ENCODE results near the gene GRM6.

- TF ChIP-seq, protein P1, sequence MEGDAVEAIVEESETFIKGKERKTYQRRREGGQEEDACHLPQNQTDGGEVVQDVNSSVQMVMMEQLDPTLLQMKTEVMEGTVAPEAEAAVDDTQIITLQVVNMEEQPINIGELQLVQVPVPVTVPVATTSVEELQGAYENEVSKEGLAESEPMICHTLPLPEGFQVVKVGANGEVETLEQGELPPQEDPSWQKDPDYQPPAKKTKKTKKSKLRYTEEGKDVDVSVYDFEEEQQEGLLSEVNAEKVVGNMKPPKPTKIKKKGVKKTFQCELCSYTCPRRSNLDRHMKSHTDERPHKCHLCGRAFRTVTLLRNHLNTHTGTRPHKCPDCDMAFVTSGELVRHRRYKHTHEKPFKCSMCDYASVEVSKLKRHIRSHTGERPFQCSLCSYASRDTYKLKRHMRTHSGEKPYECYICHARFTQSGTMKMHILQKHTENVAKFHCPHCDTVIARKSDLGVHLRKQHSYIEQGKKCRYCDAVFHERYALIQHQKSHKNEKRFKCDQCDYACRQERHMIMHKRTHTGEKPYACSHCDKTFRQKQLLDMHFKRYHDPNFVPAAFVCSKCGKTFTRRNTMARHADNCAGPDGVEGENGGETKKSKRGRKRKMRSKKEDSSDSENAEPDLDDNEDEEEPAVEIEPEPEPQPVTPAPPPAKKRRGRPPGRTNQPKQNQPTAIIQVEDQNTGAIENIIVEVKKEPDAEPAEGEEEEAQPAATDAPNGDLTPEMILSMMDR (conservative IDR thresholded peaks at IDR 0.05 in 1 of 2, IDR thresholded peaks at IDR 0.05 in 1 of 2; ENCODE audit: extremely low read depth in 1 of 2, insufficient read depth in 1 of 2, low read depth in 1 of 2, low read length in 2 of 2): no peak
- no peak for TF ChIP-seq EZH2 (IDR thresholded peaks at IDR 0.05; ENCODE audit: borderline replicate concordance, low read length)
These were observed 53.8 kb downstream of the GRM6 start for GRCh38 chr5:178941361-178941760.

All from mammary epithelial cell (primary cell).